IMR-90 (cell line): ENCODE measurements around the gene NEIL1. TPM values are rescaled to one million over a fixed set of nuclear protein-coding genes. Genes with fewer than 3 reads are reported as not detected.

Experiments
- ATAC-seq: fragments of 200-7000 bp; cut with Tn5 transposase; 2 replicates; pipeline ENCODE4 v1.9.1; 2020; ENCODE audit warnings: low read depth, mild to moderate bottlenecking, moderate library complexity
- BruUV-seq: library from RNA; stranded (reverse); fragments of 400-500 nt; replicated peaks from 2 replicates; lab custom pipeline; 2021; lab: Mats Ljungman, UMichigan
- CTCF ChIA-PET: fragments of 300-600 bp; formaldehyde crosslinking; extraction: SDS; loops from one replicate; lab custom pipeline; 2021; ENCODE audit warnings: antibody characterized with exemption; lab: Yijun Ruan, JAX
- POLR2A ChIA-PET: fragments of 300-600 bp; sonication (Branson Sonifier 250); formaldehyde crosslinking; loops from one replicate; lab custom pipeline; 2022; ENCODE audit warnings: antibody characterized with exemption; ENCODE audit not compliant: unreplicated experiment; lab: Charles Lee
- DNase-seq: peaks from one replicate; pipeline ENCODE4 v3.0.0; 2013
- H2AFZ ChIP-seq: replicated peaks from 2 replicates; pipeline ENCODE3; 2013; ENCODE audit warnings: low read length, mild to moderate bottlenecking; ENCODE audit not compliant: poor library complexity
- H2AK5ac ChIP-seq: 2 replicates; pipeline ENCODE4 v1.6.1; 2013; ENCODE audit warnings: low read depth, low read length, inconsistent platforms
- H2AK9ac ChIP-seq: replicated peaks from 2 replicates; pipeline ENCODE3; 2013; ENCODE audit warnings: mild to moderate bottlenecking, low read depth, low read length, moderate library complexity; ENCODE audit not compliant: poor library complexity
- H2BK120ac ChIP-seq: 2 replicates; pipeline ENCODE4 v1.6.1; 2013; ENCODE audit warnings: low read depth, low read length, inconsistent platforms
- H2BK15ac ChIP-seq: 3 replicates; pipeline ENCODE4 v1.6.1; 2013; ENCODE audit warnings: low read depth, low read length, inconsistent platforms
- H2BK20ac ChIP-seq: 2 replicates; pipeline ENCODE4 v1.6.1; 2013; ENCODE audit warnings: low read depth, mild to moderate bottlenecking, inconsistent platforms, low read length, moderate library complexity
- H2BK5ac ChIP-seq: 2 replicates; pipeline ENCODE4 v1.6.1; 2013; ENCODE audit warnings: mild to moderate bottlenecking, low read depth, low read length, inconsistent platforms; ENCODE audit not compliant: poor library complexity, severe bottlenecking
- H3K14ac ChIP-seq: replicated peaks from 2 replicates; pipeline ENCODE4 v1.6.1; 2013; ENCODE audit warnings: low read depth, low read length, inconsistent platforms
- H3K18ac ChIP-seq: 2 replicates; pipeline ENCODE4 v1.6.1; 2013; ENCODE audit warnings: low read depth, low read length, control low read depth
- H3K23ac ChIP-seq: 2 replicates; pipeline ENCODE4 v1.6.1; 2013; ENCODE audit warnings: low read depth, low read length, inconsistent platforms
- H3K27ac ChIP-seq: 2 replicates; pipeline ENCODE4 v1.5.1; 2013; ENCODE audit warnings: mild to moderate bottlenecking, control low read depth, low read length; ENCODE audit not compliant: insufficient read depth
- H3K27me3 ChIP-seq: 2 replicates; pipeline ENCODE4 v1.6.1; 2013; ENCODE audit warnings: low read length; ENCODE audit not compliant: control insufficient read depth, insufficient read depth
- H3K36me3 ChIP-seq: 2 replicates; pipeline ENCODE4 v1.6.1; 2013; ENCODE audit warnings: low read length, mixed read lengths; ENCODE audit not compliant: control insufficient read depth, insufficient read depth
- H3K4ac ChIP-seq: 2 replicates; pipeline ENCODE4 v1.6.1; 2013; ENCODE audit warnings: low read depth, low read length, inconsistent platforms
- H3K4me1 ChIP-seq: 2 replicates; pipeline ENCODE4 v1.6.1; 2013; ENCODE audit warnings: low read length, mixed read lengths; ENCODE audit not compliant: control insufficient read depth, insufficient read depth
- H3K4me2 ChIP-seq: 2 replicates; pipeline ENCODE4 v1.6.1; 2013; ENCODE audit warnings: low read depth, mild to moderate bottlenecking, control low read depth, low read length, moderate library complexity
- H3K4me3 ChIP-seq: 2 replicates; pipeline ENCODE4 v1.5.1; 2013; ENCODE audit warnings: low read depth, mild to moderate bottlenecking, control low read depth, low read length, moderate library complexity; ENCODE audit not compliant: insufficient read depth
- H3K56ac ChIP-seq: 2 replicates; pipeline ENCODE4 v1.6.1; 2013; ENCODE audit warnings: low read length, inconsistent platforms; ENCODE audit not compliant: insufficient read depth; ENCODE audit errors: extremely low read depth
- H3K79me1 ChIP-seq, 2 experiments: 2 replicates each; pipeline ENCODE4 v1.6.1; 2013; ENCODE audit warnings: low read length in 2 of 2, inconsistent platforms in 1 of 2, low read depth in 1 of 2
- H3K9ac ChIP-seq: 2 replicates; pipeline ENCODE4 v1.6.1; 2013; ENCODE audit warnings: low read depth, low read length, control low read depth
- H3K9me1 ChIP-seq: 2 replicates; pipeline ENCODE4 v1.6.1; 2013; ENCODE audit warnings: low read length, inconsistent platforms; ENCODE audit not compliant: insufficient read depth
- H3K9me3 ChIP-seq: 2 replicates; pipeline ENCODE4 v1.6.1; 2013; ENCODE audit warnings: low read length; ENCODE audit not compliant: control insufficient read depth, insufficient read depth
- H4K20me1 ChIP-seq: 2 replicates; pipeline ENCODE4 v1.6.1; 2013; ENCODE audit warnings: low read length, inconsistent platforms; ENCODE audit not compliant: insufficient read depth
- H4K5ac ChIP-seq: 2 replicates; pipeline ENCODE4 v1.6.1; 2013; ENCODE audit warnings: mild to moderate bottlenecking, low read depth, low read length, control low read depth
- H4K8ac ChIP-seq, 2 experiments: 2 replicates each; pipeline ENCODE4 v1.6.1; 2013; ENCODE audit warnings: low read depth in 2 of 2, low read length in 2 of 2, control low read depth in 1 of 2, inconsistent platforms in 1 of 2
- H4K91ac ChIP-seq: 2 replicates; pipeline ENCODE4 v1.6.1; 2013; ENCODE audit warnings: low read depth, low read length, inconsistent platforms; ENCODE audit not compliant: insufficient read depth
- BHLHE40 ChIP-seq: fragments of 150-350 bp; IDR thresholded peaks from 2 replicates; pipeline ENCODE4 v1.6.1; 2016; ENCODE audit warnings: mild to moderate bottlenecking, low read depth, low read length
- CEBPB ChIP-seq: IDR thresholded peaks from 2 replicates; pipeline ENCODE4 v1.6.1; 2012; ENCODE audit warnings: low read depth, low read length, improper control_type of control experiment
- CHD1 ChIP-seq: IDR thresholded peaks from 2 replicates; pipeline ENCODE4 v1.6.1; 2012; ENCODE audit warnings: low read depth, low read length, improper control_type of control experiment
- FOS ChIP-seq: fragments of 150-350 bp; IDR thresholded peaks from 2 replicates; pipeline ENCODE4 v1.6.1; 2016; ENCODE audit warnings: low read depth, low read length
- MAFK ChIP-seq: IDR thresholded peaks from 2 replicates; pipeline ENCODE4 v1.6.1; 2012; ENCODE audit warnings: low read depth, low read length, improper control_type of control experiment
- MAZ ChIP-seq: IDR thresholded peaks from 2 replicates; pipeline ENCODE4 v1.6.1; 2012; ENCODE audit warnings: low read depth, mild to moderate bottlenecking, low read length, improper control_type of control experiment, moderate library complexity, borderline replicate concordance
- POLR2A ChIP-seq: IDR thresholded peaks from 2 replicates; pipeline ENCODE4 v1.6.1; 2012; ENCODE audit warnings: mild to moderate bottlenecking, low read depth, low read length
- RAD21 ChIP-seq: IDR thresholded peaks from 2 replicates; pipeline ENCODE4 v1.6.1; 2012; ENCODE audit warnings: low read length, improper control_type of control experiment
- RCOR1 ChIP-seq: IDR thresholded peaks from 2 replicates; pipeline ENCODE4 v1.6.1; 2012; ENCODE audit warnings: mild to moderate bottlenecking, low read length, improper control_type of control experiment; ENCODE audit not compliant: insufficient replicate concordance
- SMC3 ChIP-seq: fragments of 150-350 bp; IDR thresholded peaks from 2 replicates; pipeline ENCODE4 v1.6.1; 2016; ENCODE audit warnings: low read depth, mild to moderate bottlenecking, antibody characterized with exemption, low read length, moderate library complexity
- WGBS, 2 experiments: methylation state at CpG; one replicate each; pipeline versions ENCODE4 v1.1.5 to v1.1.7; 2013; ENCODE audit warnings: missing lambda C conversion rate in 2 of 2; ENCODE audit not compliant: insufficient read length in 1 of 2; ENCODE audit errors: extremely low coverage in 2 of 2; 5-methylcytosine and 5-hydroxymethylcytosine counted together
- dilution Hi-C: fragments of 300-500 bp; cut with HindIII; formaldehyde crosslinking; loops from one replicate; pipeline ENCODE4 v1.14.3; 2018; ENCODE audit warnings: low sequenced_read_pairs; ENCODE audit not compliant: unreplicated experiment
- in situ Hi-C: fragments of 300-500 bp; cut with MboI; formaldehyde crosslinking; loops from 3 replicates; pipeline ENCODE4 v1.14.3; 2019; ENCODE audit warnings: low sequenced_read_pairs, inconsistent platforms, mixed read lengths
- intact Hi-C: fragments of 100-400 bp; cut with micrococcal nuclease; formaldehyde crosslinking; loops from 2 replicates; pipeline ENCODE4 v1.10.0; 2022
- polyA plus RNA-seq, 3 experiments: library from polyadenylated mRNA; depleted of rRNA; stranded (reverse); fragments of >200 nt; gene quantifications; 2 replicates each; pipeline ENCODE4 v1.2.3, GENCODE V29; 2012; ENCODE audit warnings: low replicate concordance in 1 of 3
- total RNA-seq: library from RNA; depleted of rRNA; stranded (reverse); fragments of >200 nt; gene quantifications from 2 replicates; pipeline ENCODE4 v1.2.3, GENCODE V29; 2012
- TF ChIP-seq, protein P1 (sequence below): fragments of 150-350 bp; IDR thresholded peaks from 2 replicates; pipeline ENCODE4 v1.6.1; 2017; ENCODE audit warnings: mild to moderate bottlenecking, antibody characterized with exemption, low read length, low read depth
- TF ChIP-seq, protein P2 (sequence below): fragments of 150-350 bp; IDR thresholded peaks from 2 replicates; pipeline ENCODE4 v1.6.1; 2016; ENCODE audit warnings: low read depth, mild to moderate bottlenecking, low read length, moderate library complexity, borderline replicate concordance

The NEIL1 gene
- total and polyA plus RNA-seq, 2 of the 4 experiments (the other 2 are of a cell fraction): 1.1 to 3.6 TPM

DNA sequence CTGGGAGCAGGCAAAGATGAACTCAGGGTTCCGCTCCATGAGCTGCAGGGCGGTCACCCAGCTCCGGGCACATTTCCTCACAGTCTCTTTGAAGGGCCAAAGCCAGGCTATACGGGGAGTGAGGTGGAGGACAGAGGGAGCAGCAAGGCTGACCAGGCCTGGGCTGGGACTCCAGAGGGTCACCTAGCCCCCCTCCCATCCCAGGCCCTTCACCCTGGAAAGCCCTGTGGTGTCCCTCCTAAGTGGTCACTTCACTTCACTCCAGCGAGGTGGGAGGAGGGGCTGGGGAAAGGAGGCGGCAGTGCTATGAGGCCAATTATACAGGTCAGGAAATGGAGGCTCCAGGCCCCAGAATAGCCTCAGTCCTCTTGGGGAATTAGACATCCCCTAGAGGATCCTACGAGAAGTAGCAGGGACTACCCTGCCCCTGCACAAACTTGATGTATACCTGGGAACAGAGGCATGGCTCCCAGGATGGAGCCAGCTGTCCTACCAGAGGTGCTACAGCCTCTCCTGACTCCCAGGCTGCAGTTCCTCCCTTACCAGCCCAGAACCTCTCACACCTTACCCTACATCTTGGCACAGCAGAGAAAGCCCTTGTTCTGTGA lies 15.9 kb downstream of the NEIL1 start:
- CTCF ChIA-PET: no interaction called here
- Histone ChIP-seq H3K23ac (no peak overlapping the region), H2BK120ac (no peak overlapping the region), H3K56ac (no peak overlapping the region), H4K20me1 (peaks cover 16% of the 10 kb centered on the region; the same call in 1 of the 2 replicates), H3K27me3 (no peaks in the 10 kb centered on the region), H2BK20ac (no peak overlapping the region), H3K4ac (no peak overlapping the region), H3K9ac (no peak overlapping the region), H2BK5ac (no peak overlapping the region), H2AFZ (no peak overlapping the region), H4K8ac (no peak overlapping the region), H2AK5ac (no peak overlapping the region), H3K14ac (no peak overlapping the region), H2BK15ac (no peak overlapping the region), H3K4me1 (0 out of 2 replicates have a peak, but pooled peaks cover 1% of the 10 kb centered on the region), H4K5ac (no peak overlapping the region), H3K18ac (no peak overlapping the region), H3K4me3 (no peak overlapping the region), H3K79me1 (peaks cover 12 to 27% of the 10 kb centered on the region in 2 experiments; a peak in 3 of 4 replicates), H3K27ac (no peak overlapping the region), H3K9me3 (no peaks in the 10 kb centered on the region), H3K9me1 (peaks cover 4% of the 10 kb centered on the region; the same call in 1 of the 2 replicates), H2AK9ac (no peak overlapping the region), H3K36me3 (peaks cover 70% of the 10 kb centered on the region), H4K91ac (no peak overlapping the region), H3K4me2 (no peak overlapping the region)
- no CpG with 5 or more reads among the region's 7 CpGs for WGBS, 2 experiments
- intact Hi-C loops (no loop called here), dilution Hi-C loops (no loop called here), in situ Hi-C loops (no loop called here)
- TF ChIP-seq SMC3: no peak
- TF ChIP-seq FOS: no peak
- no peak for TF ChIP-seq RCOR1
- no peak for TF ChIP-seq CEBPB
- TF ChIP-seq, protein P1, sequence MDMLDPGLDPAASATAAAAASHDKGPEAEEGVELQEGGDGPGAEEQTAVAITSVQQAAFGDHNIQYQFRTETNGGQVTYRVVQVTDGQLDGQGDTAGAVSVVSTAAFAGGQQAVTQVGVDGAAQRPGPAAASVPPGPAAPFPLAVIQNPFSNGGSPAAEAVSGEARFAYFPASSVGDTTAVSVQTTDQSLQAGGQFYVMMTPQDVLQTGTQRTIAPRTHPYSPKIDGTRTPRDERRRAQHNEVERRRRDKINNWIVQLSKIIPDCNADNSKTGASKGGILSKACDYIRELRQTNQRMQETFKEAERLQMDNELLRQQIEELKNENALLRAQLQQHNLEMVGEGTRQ: no peak
- TF ChIP-seq RAD21: no peak
- no peak for TF ChIP-seq MAFK
- TF ChIP-seq BHLHE40: no peak
- TF ChIP-seq, protein P2, sequence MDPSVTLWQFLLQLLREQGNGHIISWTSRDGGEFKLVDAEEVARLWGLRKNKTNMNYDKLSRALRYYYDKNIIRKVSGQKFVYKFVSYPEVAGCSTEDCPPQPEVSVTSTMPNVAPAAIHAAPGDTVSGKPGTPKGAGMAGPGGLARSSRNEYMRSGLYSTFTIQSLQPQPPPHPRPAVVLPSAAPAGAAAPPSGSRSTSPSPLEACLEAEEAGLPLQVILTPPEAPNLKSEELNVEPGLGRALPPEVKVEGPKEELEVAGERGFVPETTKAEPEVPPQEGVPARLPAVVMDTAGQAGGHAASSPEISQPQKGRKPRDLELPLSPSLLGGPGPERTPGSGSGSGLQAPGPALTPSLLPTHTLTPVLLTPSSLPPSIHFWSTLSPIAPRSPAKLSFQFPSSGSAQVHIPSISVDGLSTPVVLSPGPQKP: no peak
- no peak for TF ChIP-seq MAZ
- TF ChIP-seq POLR2A: no peak
- no peak for TF ChIP-seq CHD1
- ATAC-seq (no peak), DNase-seq (no peak)
- no TSS peak for BruUV-seq
- POLR2A ChIA-PET: no interaction called here
